Peyer's patch (tissue), 4 donors: ENCODE measurements around the gene EIPR1.

Experiments used
- POLR2A ChIP-seq, 2 donors: fragments of 450-650 bp; IDR thresholded peaks; one replicate each; pipeline ENCODE4 v1.5.1; 2017; ENCODE audit warnings: antibody characterized with exemption in 2 of 2, mild to moderate bottlenecking in 2 of 2, moderate library complexity in 2 of 2
- TF ChIP-seq, protein P1 (sequence below), 6 experiments: fragments of 450-650 bp in 4 of 6; fragments of 200-600 bp in 2 of 6; sonication (generic) in 1 of 6; IDR thresholded peaks; one replicate each; pipeline ENCODE4 v1.5.1; 2017 to 2019; ENCODE audit warnings: antibody characterized with exemption in 6 of 6, mild to moderate bottlenecking in 3 of 6, moderate library complexity in 1 of 6

DNA sequence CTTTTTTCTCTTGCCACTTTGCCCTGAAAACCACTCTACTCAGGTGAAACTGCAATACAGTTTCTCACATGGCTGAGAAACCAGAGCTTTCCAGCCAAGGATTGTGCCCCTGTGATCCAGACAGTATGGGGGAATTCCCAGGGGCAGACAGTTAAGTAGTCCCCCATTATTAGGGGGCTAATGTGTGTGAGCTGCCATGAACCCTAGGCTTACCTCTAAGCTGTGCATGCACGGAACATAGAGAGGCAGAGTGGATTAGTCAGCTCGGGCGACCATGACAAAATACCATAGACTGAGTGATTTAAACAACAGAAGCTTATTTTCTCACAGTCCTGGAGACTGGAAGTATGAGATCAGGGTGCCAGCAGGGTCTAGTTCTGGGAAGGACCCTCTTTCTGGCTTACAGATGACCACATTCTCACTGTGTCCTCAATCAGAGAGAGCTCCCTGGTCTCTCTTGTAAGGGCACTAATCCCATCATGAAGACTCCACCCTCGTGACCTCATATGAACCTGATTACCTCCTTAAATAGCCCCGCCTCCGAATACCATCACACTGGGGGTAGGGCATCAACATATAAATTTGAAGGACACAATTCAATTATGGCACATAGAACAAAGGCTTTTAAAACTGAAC, 215.1 kb downstream of the EIPR1 start:
- TF ChIP-seq, protein P1, sequence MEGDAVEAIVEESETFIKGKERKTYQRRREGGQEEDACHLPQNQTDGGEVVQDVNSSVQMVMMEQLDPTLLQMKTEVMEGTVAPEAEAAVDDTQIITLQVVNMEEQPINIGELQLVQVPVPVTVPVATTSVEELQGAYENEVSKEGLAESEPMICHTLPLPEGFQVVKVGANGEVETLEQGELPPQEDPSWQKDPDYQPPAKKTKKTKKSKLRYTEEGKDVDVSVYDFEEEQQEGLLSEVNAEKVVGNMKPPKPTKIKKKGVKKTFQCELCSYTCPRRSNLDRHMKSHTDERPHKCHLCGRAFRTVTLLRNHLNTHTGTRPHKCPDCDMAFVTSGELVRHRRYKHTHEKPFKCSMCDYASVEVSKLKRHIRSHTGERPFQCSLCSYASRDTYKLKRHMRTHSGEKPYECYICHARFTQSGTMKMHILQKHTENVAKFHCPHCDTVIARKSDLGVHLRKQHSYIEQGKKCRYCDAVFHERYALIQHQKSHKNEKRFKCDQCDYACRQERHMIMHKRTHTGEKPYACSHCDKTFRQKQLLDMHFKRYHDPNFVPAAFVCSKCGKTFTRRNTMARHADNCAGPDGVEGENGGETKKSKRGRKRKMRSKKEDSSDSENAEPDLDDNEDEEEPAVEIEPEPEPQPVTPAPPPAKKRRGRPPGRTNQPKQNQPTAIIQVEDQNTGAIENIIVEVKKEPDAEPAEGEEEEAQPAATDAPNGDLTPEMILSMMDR (IDR thresholded peaks at IDR 0.05): no peak
- TF ChIP-seq POLR2A (IDR thresholded peaks at IDR 0.05): no peak
